ENCODE results near the gene PARD3B.

PARD3B gene

GRCh38 chr2:204561771-204562170, 16.5 kb downstream of the PARD3B start:
- no peak for TF ChIP-seq CTCF (IDR thresholded peaks at IDR 0.05)
- no peak for DNase-seq (ENCODE audit: low spot score)
- Histone ChIP-seq H3K27ac (no peak overlapping the region), H3K4me3 (peak overlapping the region; percentile 10)

- no peak for TF ChIP-seq CTCF (IDR thresholded peaks at IDR 0.05)
- Histone ChIP-seq H3K27ac (no peak overlapping the region), H3K4me3 (no peak overlapping the region)
- DNase-seq (ENCODE audit: low spot score): no peak
Observed at GRCh38 chr2:204566439-204566838, 21.2 kb downstream of the PARD3B start.

GRCh38 chr2:204570421-204570820, 25.1 kb downstream of the PARD3B start:
- no peak for DNase-seq (ENCODE audit: low spot score)
- no peak overlapping the region for H3K4me3 ChIP-seq
- no peak for TF ChIP-seq CTCF (IDR thresholded peaks at IDR 0.05)
- no peak overlapping the region for H3K27ac ChIP-seq

GRCh38 chr2:204571041-204571440, 25.8 kb downstream of the PARD3B start:
- no peak for DNase-seq (ENCODE audit: low spot score)
- TF ChIP-seq CTCF (IDR thresholded peaks at IDR 0.05): no peak
- Histone ChIP-seq H3K4me3 (no peak overlapping the region), H3K27ac (no peak overlapping the region)

GRCh38 chr2:204571911-204572310, 26.6 kb downstream of the PARD3B start:
- Histone ChIP-seq H3K4me3 (no peak overlapping the region), H3K27ac (no peak overlapping the region)
- no peak for DNase-seq (ENCODE audit: low spot score)
- no peak for TF ChIP-seq CTCF (IDR thresholded peaks at IDR 0.05)

GRCh38 chr2:204573221-204573620, 27.9 kb downstream of the PARD3B start:
- DNase-seq (ENCODE audit: low spot score): no peak
- H3K27ac ChIP-seq: no peak overlapping the region
- no peak for TF ChIP-seq CTCF (IDR thresholded peaks at IDR 0.05)
- no peak overlapping the region for H3K4me3 ChIP-seq

GRCh38 chr2:204574486-204574885, 29.2 kb downstream of the PARD3B start:
- no peak for DNase-seq (ENCODE audit: low spot score)
- Histone ChIP-seq H3K27ac (no peak overlapping the region), H3K4me3 (no peak overlapping the region)
- no peak for TF ChIP-seq CTCF (IDR thresholded peaks at IDR 0.05)
